ENCODE data around the gene CSPG4.
"Not testable (repeated sequence)": the region's sequence is repeated elsewhere in the genome, so short reads cannot be mapped to it uniquely, and the experiment has no call there.

DNA sequence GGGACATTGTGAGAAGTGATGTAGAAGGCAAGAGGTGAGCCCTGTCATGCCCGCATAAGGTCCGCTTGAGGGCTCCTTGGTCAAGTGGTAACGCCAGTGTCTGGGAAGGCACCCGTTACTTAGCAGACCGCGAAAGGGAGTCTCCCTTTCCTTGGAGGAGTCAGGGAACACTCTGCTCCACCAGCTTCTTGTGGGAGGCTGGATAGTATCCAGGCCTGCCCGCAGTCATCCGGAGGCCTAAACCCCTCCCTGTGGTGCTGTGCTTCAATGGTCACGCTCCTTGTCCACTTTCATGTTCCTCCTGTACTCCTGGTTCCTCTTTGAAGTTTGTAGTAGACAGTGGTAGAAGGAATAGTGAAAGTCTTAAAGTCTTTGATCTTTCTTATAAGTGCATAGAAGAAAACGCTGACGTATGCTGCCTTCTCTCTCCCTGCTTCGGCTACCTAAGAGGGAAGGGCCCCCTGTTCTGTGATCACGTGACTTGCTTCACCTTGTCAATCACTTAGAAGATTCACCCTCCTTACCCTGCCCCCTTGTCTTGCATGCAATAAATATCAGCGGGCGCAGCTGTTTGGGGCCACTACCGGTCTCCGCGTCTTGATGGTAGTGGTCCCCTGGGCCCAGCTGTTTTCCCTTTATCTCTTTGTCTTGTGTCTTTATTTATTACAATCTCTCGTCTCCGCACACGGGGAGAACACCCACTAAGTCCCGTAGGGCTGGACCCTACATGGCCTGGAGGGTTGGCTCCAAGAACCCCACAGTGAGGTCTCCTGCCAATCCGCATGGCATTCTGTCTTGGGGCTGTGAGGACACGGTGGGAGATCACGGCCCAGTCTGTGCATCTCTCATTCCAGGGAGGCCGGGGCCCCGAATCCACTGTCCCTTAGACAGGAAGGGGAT is 22.5 kb upstream of the CSPG4 start:
- TF ChIP-seq CTCF, POLR2A (IDR thresholded peaks at IDR 0.05): not testable (repeated sequence)

All from right lobe of liver (tissue), 4 donors.